H1 (cell line): Measurements from ENCODE around the gene NUDT3. TPM values are rescaled to one million over a fixed set of nuclear protein-coding genes. Genes with fewer than 3 reads are reported as not detected.

Source experiments
- CTCF ChIA-PET: fragments of 300-600 bp; sonication (Branson Sonifier 250); formaldehyde crosslinking; loops from one replicate; lab custom pipeline; 2021; ENCODE audit not compliant: partially characterized antibody; lab: Charles Lee
- POLR2A ChIA-PET: fragments of 300-600 bp; sonication (Branson Sonifier 250); formaldehyde crosslinking; loops from one replicate; lab custom pipeline; 2021; ENCODE audit warnings: inconsistent platforms; ENCODE audit not compliant: partially characterized antibody; lab: Charles Lee
- DNase-seq, 2 experiments: peaks; one replicate each; pipeline versions ENCODE4 v3.0.0 to v3.0.0-alpha.2; 2010 to 2022; ENCODE audit warnings: low spot score in 2 of 2, low read depth in 1 of 2, mixed read lengths in 1 of 2
- FAIRE-seq: peaks from 2 replicates; lab custom pipeline; 2011; peaks lifted over from hg19 to GRCh38; lab: Jason Lieb, UNC
- H2AFZ ChIP-seq: 2 replicates; pipeline ENCODE4 v1.8.1; 2012; ENCODE audit warnings: low read length, inconsistent platforms
- H2AK5ac ChIP-seq: 2 replicates; pipeline ENCODE4 v1.6.1; 2013; ENCODE audit warnings: low read depth, low read length
- H2BK120ac ChIP-seq: replicated peaks from 2 replicates; pipeline ENCODE3; 2013; ENCODE audit warnings: low read depth, low read length, inconsistent platforms
- H2BK12ac ChIP-seq: 2 replicates; pipeline ENCODE4 v1.6.1; 2013; ENCODE audit warnings: low read depth, low read length
- H2BK15ac ChIP-seq: 2 replicates; pipeline ENCODE4 v1.6.1; 2013; ENCODE audit warnings: low read length
- H2BK20ac ChIP-seq: 2 replicates; pipeline ENCODE4 v1.6.1; 2013; ENCODE audit warnings: low read length
- H2BK5ac ChIP-seq: 2 replicates; pipeline ENCODE4 v1.6.1; 2013; ENCODE audit warnings: low read depth, low read length
- H3K14ac ChIP-seq: 2 replicates; pipeline ENCODE4 v1.6.1; 2013; ENCODE audit warnings: inconsistent platforms; ENCODE audit not compliant: insufficient read length
- H3K18ac ChIP-seq: 2 replicates; pipeline ENCODE4 v1.6.1; 2013; ENCODE audit warnings: low read length; ENCODE audit errors: extremely low read depth
- H3K23ac ChIP-seq: 2 replicates; pipeline ENCODE4 v1.6.1; 2013; ENCODE audit warnings: inconsistent platforms; ENCODE audit not compliant: insufficient read length
- H3K23me2 ChIP-seq: 2 replicates; pipeline ENCODE4 v1.6.1; 2013; ENCODE audit warnings: low read depth, low read length
- H3K27ac ChIP-seq: 2 replicates; pipeline ENCODE4 v1.6.1; 2011; ENCODE audit warnings: low read depth, low read length, inconsistent platforms
- H3K27me3 ChIP-seq, 4 experiments: replicated peaks in 1 of 4; 1 replicate in 1 of 4; 2 replicates in 3 of 4; pipeline versions ENCODE4 v1.6.1 to v1.8.1; 2011 to 2013; ENCODE audit warnings: low read length in 3 of 4, mild to moderate bottlenecking in 3 of 4, inconsistent platforms in 2 of 4, mixed read lengths in 2 of 4, moderate library complexity in 1 of 4; ENCODE audit not compliant: control insufficient read depth in 3 of 4, insufficient read depth in 3 of 4; ENCODE audit errors: extremely low read depth in 1 of 4
- H3K36me3 ChIP-seq, 4 experiments: 2 replicates each; pipeline versions ENCODE4 v1.6.1 to v1.8.1; 2011 to 2013; ENCODE audit warnings: mild to moderate bottlenecking in 4 of 4, low read length in 3 of 4, moderate library complexity in 2 of 4, control low read depth in 1 of 4, inconsistent platforms in 1 of 4; ENCODE audit not compliant: insufficient read depth in 4 of 4, control insufficient read depth in 2 of 4
- H3K4ac ChIP-seq: replicated peaks from 2 replicates; pipeline ENCODE3; 2013; ENCODE audit warnings: low read length, low read depth, mixed read lengths, inconsistent platforms; ENCODE audit not compliant: insufficient read length
- H3K4me1 ChIP-seq, 4 experiments: replicated peaks in 1 of 4; 1 replicate in 1 of 4; 2 replicates in 3 of 4; pipeline versions ENCODE4 v1.6.1 to v1.8.1; 2011 to 2013; ENCODE audit warnings: low read length in 3 of 4, inconsistent platforms in 2 of 4, mixed read lengths in 1 of 4; ENCODE audit not compliant: insufficient read depth in 4 of 4, control insufficient read depth in 3 of 4
- H3K4me2 ChIP-seq, 2 experiments: 2 replicates each; pipeline versions ENCODE4 v1.6.1 to v1.8.1; 2011 to 2013; ENCODE audit warnings: low read depth in 2 of 2, low read length in 2 of 2, control low read depth in 1 of 2, inconsistent platforms in 1 of 2, mild to moderate bottlenecking in 1 of 2; ENCODE audit not compliant: insufficient read depth in 1 of 2
- H3K4me3 ChIP-seq, 4 experiments: fragments of 200-600, 300-600 bp in 1 of 4; sonication (generic), shearing (Covaris generic), sonication (Bioruptor Twin) in 1 of 4; 2 replicates each; pipeline versions ENCODE4 v1.5.1 to v1.8.1; 2011 to 2016; ENCODE audit warnings: low read length in 4 of 4, low read depth in 3 of 4, control low read depth in 2 of 4, inconsistent platforms in 2 of 4, mild to moderate bottlenecking in 2 of 4, mixed read lengths in 1 of 4, moderate library complexity in 1 of 4; ENCODE audit not compliant: insufficient read depth in 2 of 4; ENCODE audit errors: extremely low read depth in 1 of 4
- H3K56ac ChIP-seq: replicated peaks from 2 replicates; pipeline ENCODE3; 2013; ENCODE audit warnings: low read depth, mild to moderate bottlenecking, mixed read lengths, low read length, inconsistent platforms; ENCODE audit not compliant: insufficient read length
- H3K79me1 ChIP-seq: 2 replicates; pipeline ENCODE4 v1.6.1; 2013; ENCODE audit warnings: low read depth, low read length, control low read depth
- H3K79me2 ChIP-seq, 2 experiments: 2 replicates each; pipeline versions ENCODE4 v1.6.1 to v1.8.1; 2012 to 2013; ENCODE audit warnings: low read length in 2 of 2, mild to moderate bottlenecking in 2 of 2, inconsistent platforms in 1 of 2; ENCODE audit not compliant: insufficient read depth in 2 of 2, control insufficient read depth in 1 of 2
- H3K9ac ChIP-seq, 4 experiments: replicated peaks in 1 of 4; 1 replicate in 1 of 4; 2 replicates in 3 of 4; pipeline versions ENCODE4 v1.6.1 to v1.8.1; 2011 to 2013; ENCODE audit warnings: low read depth in 3 of 4, low read length in 3 of 4, control low read depth in 2 of 4, mild to moderate bottlenecking in 2 of 4, moderate library complexity in 2 of 4, inconsistent platforms in 1 of 4; ENCODE audit errors: extremely low read depth in 1 of 4
- H3K9me3 ChIP-seq, 2 experiments: 2 replicates each; pipeline versions ENCODE4 v1.6.1 to v1.8.1; 2012 to 2013; ENCODE audit warnings: mild to moderate bottlenecking in 2 of 2, moderate library complexity in 2 of 2, control low read depth in 1 of 2, inconsistent platforms in 1 of 2, low read depth in 1 of 2, low read length in 1 of 2, mixed read lengths in 1 of 2; ENCODE audit not compliant: insufficient read depth in 2 of 2
- H4K20me1 ChIP-seq, 2 experiments: replicated peaks in 1 of 2; 2 replicates each; pipeline versions ENCODE3 to v1.8.1; 2011 to 2013; ENCODE audit warnings: inconsistent platforms in 2 of 2, low read length in 2 of 2, mild to moderate bottlenecking in 1 of 2; ENCODE audit not compliant: insufficient read depth in 2 of 2, control insufficient read depth in 1 of 2
- H4K5ac ChIP-seq: 2 replicates; pipeline ENCODE4 v1.6.1; 2013; ENCODE audit warnings: low read length, low read depth, mixed read lengths, inconsistent platforms; ENCODE audit not compliant: insufficient read length
- H4K8ac ChIP-seq: 2 replicates; pipeline ENCODE4 v1.8.0; 2013; ENCODE audit warnings: mild to moderate bottlenecking, moderate library complexity, low read length, inconsistent platforms; ENCODE audit not compliant: insufficient read depth; ENCODE audit errors: extremely low read depth
- H4K91ac ChIP-seq: replicated peaks from 2 replicates; pipeline ENCODE3; 2013; ENCODE audit warnings: low read length, mixed read lengths, inconsistent platforms; ENCODE audit not compliant: insufficient read length
- GABPA ChIP-seq: IDR thresholded peaks from 2 replicates; pipeline ENCODE4 v1.6.1; 2011; ENCODE audit warnings: mild to moderate bottlenecking, low read length, moderate library complexity, borderline replicate concordance; ENCODE audit not compliant: insufficient read depth
- HDAC2 ChIP-seq, 2 experiments: fragments of 300-600 bp in 1 of 2; sonication (generic) in 1 of 2; IDR thresholded peaks; 2 replicates each; pipeline ENCODE4 v1.6.1; 2011 to 2012; ENCODE audit warnings: low read depth in 2 of 2, low read length in 2 of 2, mild to moderate bottlenecking in 2 of 2, moderate library complexity in 2 of 2, borderline replicate concordance in 1 of 2, inconsistent platforms in 1 of 2
- POLR2A ChIP-seq, 2 experiments: IDR thresholded peaks; 1 replicate in 1 of 2; 2 replicates in 1 of 2; pipeline ENCODE4 v1.6.1; 2011; ENCODE audit warnings: low read depth in 2 of 2, low read length in 2 of 2, mild to moderate bottlenecking in 2 of 2; ENCODE audit errors: control extremely low read depth in 1 of 2
- WGBS, 2 experiments: shearing (Covaris generic) in 1 of 2; methylation state at CpG; one replicate each; pipeline versions ENCODE4 v1.1.6 to v1.1.7; 2013 to 2015; ENCODE audit warnings: low lambda C conversion rate in 2 of 2, mixed read lengths in 2 of 2, inconsistent platforms in 1 of 2, low coverage in 1 of 2, missing lambda C conversion rate in 1 of 2; ENCODE audit not compliant: insufficient replicate concordance in 2 of 2, insufficient coverage in 1 of 2, insufficient read length in 1 of 2; ENCODE audit errors: extremely low coverage in 1 of 2, missing lambda C conversion rate in 1 of 2; 5-methylcytosine and 5-hydroxymethylcytosine counted together
- polyA plus RNA-seq, 7 experiments: library from polyadenylated mRNA; depleted of rRNA in 3 of 7; stranded (reverse) in 5 of 7; unstranded in 2 of 7; fragments of >200 nt in 5 of 7; fragments of 200-250 nt in 2 of 7; gene quantifications; 1 replicate in 5 of 7; 2 replicates in 1 of 7; 4 replicates in 1 of 7; pipeline versions ENCODE4 v1.2.1 to v1.2.3, GENCODE V29; 2011 to 2013; ENCODE audit warnings: missing spikeins in 2 of 7, mixed read lengths in 2 of 7
- total RNA-seq: library from RNA; stranded (reverse); fragmentation: NEBNext Ultra II Directional; extraction: Animal tissue kit (Norgen Biotek cat#: 25700); gene quantifications from 2 replicates; pipeline ENCODE4 v1.2.1, GENCODE V29; 2021

NUDT3 gene
- total and polyA plus RNA-seq, 2 of the 8 experiments (the other 6 are each of a cell fraction or from before 2014, with no cell fraction given) = 14.1 to 36.9 TPM

DNA sequence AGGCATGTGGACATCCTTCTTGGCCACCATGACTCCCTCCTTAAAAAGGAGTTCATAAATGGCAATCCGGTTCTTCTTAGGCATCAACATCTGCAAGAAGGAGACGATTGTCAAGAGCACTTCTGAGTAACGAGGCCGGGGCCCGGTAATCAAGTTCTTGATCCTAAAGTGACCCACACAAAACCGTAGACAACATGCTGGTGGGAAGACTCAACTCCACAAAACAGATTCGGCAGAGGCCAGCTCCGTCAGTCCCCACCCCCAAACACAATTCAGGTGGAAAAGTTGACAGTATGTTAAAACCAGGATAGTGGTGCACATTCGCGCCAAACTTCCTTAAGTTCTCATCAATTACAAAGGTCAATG lies 32.6 kb upstream of the NUDT3 start:
- H4K5ac ChIP-seq = peak overlapping the region; percentile 68
- peaks cover 5% of the 10 kb centered on the region; the same call in 1 of the 2 replicates for H3K23me2 ChIP-seq
- peak overlapping the region; percentile 96 to 100 (median 99) for H3K9ac ChIP-seq
- WGBS, 2 experiments = 18% methylated on average over 10 of the region's 10 CpGs; no CpG with 5 or more reads in 1 of the 2 experiments
- peak overlapping the region; percentile 91 for H3K56ac ChIP-seq
- peaks cover 8% of the 10 kb centered on the region in 2 experiments for H4K20me1 ChIP-seq
- H3K4me2 ChIP-seq = peak overlapping the region; percentile 84 to 95
- no peak overlapping the region for H2BK12ac ChIP-seq
- no peaks in the 10 kb centered on the region for H3K79me1 ChIP-seq
- H3K4me1 ChIP-seq = peaks cover 0 to 11% (median 4%) of the 10 kb centered on the region in 4 experiments; a peak in 5 of 7 replicates
- peak overlapping the region; percentile 96 for H3K18ac ChIP-seq
- DNase-seq = no peak
- H2BK20ac ChIP-seq = no peak overlapping the region
- peak overlapping the region; percentile 98; the same call in 1 of the 2 replicates for H4K8ac ChIP-seq
- peak overlapping the region; percentile 92 for H2BK5ac ChIP-seq
- no peak overlapping the region for H2BK15ac ChIP-seq
- no peak overlapping the region for H2AFZ ChIP-seq
- POLR2A ChIA-PET = interaction anchor here (0.7 to 12.2 kb wide), 29 partner anchors 12 to 464 kb away, joined by 3 to 256 read pairs (median 6); partner anchors contain the start of genes ANKS1A, BLTP3A, HMGA1 and NUDT3
- H4K91ac ChIP-seq = peak overlapping the region; percentile 95
- H3K9me3 ChIP-seq = no peaks in the 10 kb centered on the region; a peak in 1 of 4 replicates
- FAIRE-seq = no peak
- H3K27ac ChIP-seq = peak overlapping the region; percentile 92
- peak overlapping the region; percentile 97; the same call in 1 of the 2 replicates for H2AK5ac ChIP-seq
- H3K27me3 ChIP-seq = no peaks in the 10 kb centered on the region
- H3K4ac ChIP-seq = peak overlapping the region; percentile 87
- no peak overlapping the region for H3K23ac ChIP-seq
- H3K4me3 ChIP-seq = peak overlapping the region; percentile 91 to 99 (median 95)
- H3K14ac ChIP-seq = no peak overlapping the region
- peaks cover 32 to 53% (median 43%) of the 10 kb centered on the region in 4 experiments for H3K36me3 ChIP-seq
- CTCF ChIA-PET = interaction anchor here (1.5 to 1.8 kb wide), 2 partner anchors 10 to 175 kb away, joined by 4 read pairs; no protein-coding TSS in a partner anchor
- H2BK120ac ChIP-seq = no peak overlapping the region
- H3K79me2 ChIP-seq = peaks cover 3 to 40% of the 10 kb centered on the region in 2 experiments
- TF ChIP-seq HDAC2 (IDR thresholded peaks at IDR 0.05; ENCODE audit: borderline replicate concordance in 1 of 2, low read depth in 2 of 2, low read length in 2 of 2) (no peak), GABPA (no peak), POLR2A (IDR thresholded peaks at IDR 0.05; ENCODE audit: control extremely low read depth in 1 of 2, low read depth in 2 of 2, low read length in 2 of 2) (peak in 1 of 2 experiments; percentile 18; a peak in 1 of 3 replicates)
